SK-N-MC (cell line): ENCODE measurements around the gene MS4A18.

ENCODE experiments used
- EZH2 ChIP-seq: fragments of 200-600 bp; sonication (generic); IDR thresholded peaks from one replicate; pipeline ENCODE4 v1.6.1; 2017; ENCODE audit warnings: antibody characterized with exemption
- POLR2AphosphoS5 ChIP-seq: IDR thresholded peaks from 2 replicates; pipeline ENCODE4 v1.6.1; 2012; ENCODE audit warnings: mild to moderate bottlenecking, low read depth, low read length, borderline replicate concordance

DNA sequence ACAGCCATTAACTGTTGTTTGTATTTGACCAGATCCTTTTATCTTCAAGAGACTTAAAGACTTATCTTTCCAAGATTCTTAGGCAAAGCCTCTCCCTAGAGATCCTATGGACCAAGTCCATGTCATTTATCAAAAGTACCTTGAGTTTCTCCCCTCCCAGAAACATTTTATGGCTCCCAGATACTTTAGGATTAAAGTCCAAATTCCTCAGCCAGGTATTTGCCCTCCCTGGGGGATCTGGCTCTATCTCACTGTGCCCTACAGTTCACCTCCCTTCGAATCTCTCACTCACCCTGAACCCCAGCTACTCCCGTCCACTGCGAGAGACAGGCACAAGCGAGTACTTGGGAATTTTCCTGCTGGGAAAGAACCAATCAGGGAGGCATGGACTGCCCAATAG, 13.2 kb upstream of the MS4A18 start:
- TF ChIP-seq EZH2 (no peak), POLR2AphosphoS5 (no peak)
